ENCODE measurements around the gene APBA2.

The APBA2 gene

DNA sequence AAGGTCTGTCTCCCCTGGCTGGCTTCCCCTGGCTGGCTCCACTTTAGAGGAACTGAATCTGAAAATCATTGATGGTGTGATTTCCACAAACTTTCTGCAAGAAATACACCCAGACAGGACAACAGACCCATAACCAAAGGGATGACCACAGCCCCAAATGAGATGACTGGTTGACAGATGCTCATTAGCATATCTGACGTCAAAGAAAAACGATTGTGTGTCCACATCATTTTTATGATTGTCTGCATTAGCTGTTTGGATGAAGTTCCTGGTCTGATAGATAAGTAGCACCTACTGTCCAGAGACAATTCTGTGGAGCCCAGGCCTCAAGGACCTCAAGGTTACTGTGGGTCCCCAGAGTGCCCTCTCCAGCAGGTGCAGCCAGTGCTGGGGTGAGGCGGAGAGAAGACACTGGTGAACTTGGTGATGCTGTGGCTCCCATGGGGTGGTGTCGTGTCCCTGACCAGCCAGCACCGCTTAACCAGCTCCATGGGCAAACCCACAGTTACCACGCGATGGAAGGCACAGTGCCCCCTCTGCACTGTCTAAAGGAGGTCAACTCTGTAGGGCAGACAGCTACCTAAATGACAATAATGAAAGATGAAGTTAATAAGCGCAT, 256.5 kb downstream of the APBA2 start:
- in situ Hi-C loops (cut with HindIII; ENCODE audit: low sequenced_read_pairs): no loop called here

- in situ Hi-C loops (cut with HindIII; ENCODE audit: low sequenced_read_pairs): no loop called here
Measured at GRCh38 chr15:29143293-29143692, 257.5 kb downstream of the APBA2 start.

DNA sequence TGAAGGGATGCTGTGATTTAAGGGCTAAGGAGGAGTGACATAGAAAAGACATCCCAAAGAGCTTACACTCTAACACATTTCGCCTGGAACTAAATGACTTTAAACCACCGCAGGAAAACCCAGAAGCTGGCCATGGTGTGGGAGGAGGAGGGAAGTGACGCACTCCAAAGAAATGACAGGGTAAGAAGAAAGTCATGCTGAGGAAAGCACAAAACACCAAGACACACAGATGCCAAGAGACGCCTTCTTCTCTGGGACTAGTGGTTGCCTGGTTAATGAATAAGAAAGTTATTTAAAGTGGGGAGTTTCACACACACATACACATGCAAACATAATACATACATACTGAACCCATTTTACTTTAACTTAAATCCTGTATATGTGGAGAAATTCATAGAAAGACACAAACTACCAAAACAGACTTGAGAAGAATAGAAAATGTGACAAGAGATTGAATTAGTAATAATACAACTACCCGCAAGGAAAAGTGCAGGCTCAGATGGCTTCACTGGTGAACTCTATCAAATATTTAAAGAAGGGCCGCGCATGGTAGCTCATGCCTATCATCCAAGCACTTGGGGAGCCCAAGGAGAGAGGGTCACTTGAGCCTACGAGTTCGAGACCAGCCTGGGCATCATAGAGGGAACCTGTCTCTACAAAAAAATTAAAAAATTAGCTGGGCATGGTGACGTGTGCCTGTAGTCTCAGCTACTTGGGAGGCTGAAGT, 258.3 kb downstream of the APBA2 start:
- in situ Hi-C loops (cut with HindIII; ENCODE audit: low sequenced_read_pairs): no loop called here

- in situ Hi-C loops (cut with HindIII; ENCODE audit: low sequenced_read_pairs): loop anchor here (25.0 kb wide), 1 partner anchor 113 kb away; the partner anchor contains the start of gene NSMCE3
Measured at GRCh38 chr15:29149738-29150075, 263.9 kb downstream of the APBA2 start.

DNA sequence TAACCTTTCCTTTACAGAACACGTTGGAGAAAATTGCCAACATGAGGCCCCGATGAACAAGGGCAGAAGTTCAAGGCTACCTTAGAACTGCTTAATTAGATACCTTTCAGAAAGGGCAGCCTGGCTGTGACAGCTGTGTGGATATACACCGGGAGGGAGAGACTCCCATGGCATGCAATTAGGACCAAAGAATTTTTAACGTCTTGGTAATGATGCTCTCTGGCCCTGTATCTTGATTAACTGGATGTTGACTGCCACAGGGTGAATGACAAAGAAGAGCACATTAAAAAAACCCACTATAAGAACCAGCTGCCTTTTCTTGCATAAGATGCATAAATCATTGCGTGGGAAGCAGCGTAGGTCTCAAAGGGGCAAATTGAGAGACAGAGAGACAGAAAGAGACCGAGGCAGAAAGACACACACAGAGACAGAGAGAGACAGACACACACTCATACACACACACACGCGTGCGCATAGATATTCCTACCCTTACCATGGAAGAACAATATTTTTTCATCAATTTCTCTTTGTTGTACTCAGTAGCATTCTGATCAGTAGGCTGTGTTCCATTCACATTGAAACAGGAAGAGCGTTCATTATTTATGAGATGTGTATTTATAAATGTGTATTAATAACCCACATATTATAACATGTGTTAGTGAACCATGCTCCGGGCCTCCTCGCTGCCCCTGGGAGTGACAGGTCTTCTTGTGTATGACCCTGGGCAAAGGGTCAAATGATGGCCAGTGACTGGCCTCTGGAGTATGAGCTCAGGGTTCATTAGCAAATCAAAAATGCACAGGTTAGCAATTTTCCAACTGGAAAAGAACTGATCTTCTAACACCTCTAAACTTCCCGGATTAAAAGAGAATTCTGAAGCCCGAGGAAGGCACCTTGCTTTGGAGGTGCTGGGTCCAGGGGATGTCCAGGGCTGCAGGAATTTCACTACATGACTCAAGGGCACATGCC, 265.0 kb downstream of the APBA2 start:
- in situ Hi-C loops (cut with HindIII; ENCODE audit: low sequenced_read_pairs): loop anchor here (25.0 kb wide), 1 partner anchor 112 kb away; the partner anchor contains the start of gene NSMCE3

- in situ Hi-C loops (cut with HindIII; ENCODE audit: low sequenced_read_pairs): loop anchor here (25.0 kb wide), 1 partner anchor 111 kb away; the partner anchor contains the start of gene NSMCE3
Measured at GRCh38 chr15:29151484-29151857, 265.7 kb downstream of the APBA2 start.

DNA sequence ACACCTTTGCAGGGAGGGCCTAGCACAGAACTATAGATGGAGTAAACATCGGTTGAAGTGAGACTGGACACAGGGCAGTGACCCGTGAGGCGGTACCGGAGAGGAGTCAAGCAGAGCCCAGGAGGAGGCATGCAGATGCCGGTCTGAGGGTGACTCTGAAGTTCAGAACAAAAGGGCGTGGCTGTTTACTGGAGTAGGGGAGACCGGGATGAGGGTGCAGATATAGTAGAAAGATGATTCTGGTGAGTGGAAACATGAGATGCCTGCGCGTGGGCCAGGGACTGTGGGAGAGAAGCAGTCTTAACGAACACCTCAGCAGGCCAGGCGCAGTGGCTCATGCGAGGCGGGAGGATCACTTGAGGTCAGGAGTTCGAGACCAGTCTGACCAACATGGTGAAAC, 270.7 kb downstream of the APBA2 start:
- in situ Hi-C loops (cut with HindIII; ENCODE audit: low sequenced_read_pairs): loop anchor here (25.0 kb wide), 1 partner anchor 106 kb away; the partner anchor contains the start of gene NSMCE3

- in situ Hi-C loops (cut with HindIII; ENCODE audit: low sequenced_read_pairs): loop anchor here (25.0 kb wide), 1 partner anchor 102 kb away; the partner anchor contains the start of gene NSMCE3
Measured at GRCh38 chr15:29159771-29160455, 274.1 kb downstream of the APBA2 start.

DNA sequence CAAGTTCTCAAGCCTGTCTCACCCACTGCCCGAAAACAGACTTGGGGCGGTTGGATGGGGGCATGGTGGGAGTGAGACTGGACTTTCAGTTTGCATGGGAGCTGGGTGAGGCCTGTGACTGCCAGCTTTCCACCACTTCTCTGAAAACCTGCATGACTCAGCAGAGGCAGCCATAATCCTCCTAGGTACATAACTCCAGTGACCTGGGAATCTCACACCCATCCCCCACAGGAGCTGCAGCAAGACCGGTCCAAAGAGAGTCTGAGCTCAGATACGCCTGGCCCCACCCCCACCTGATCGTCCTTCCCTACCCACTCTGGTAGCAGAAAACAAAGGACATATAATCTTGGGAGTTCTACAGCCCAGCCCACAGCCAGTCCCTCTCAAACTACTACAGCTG, 276.6 kb downstream of the APBA2 start:
- in situ Hi-C loops (cut with HindIII; ENCODE audit: low sequenced_read_pairs): loop anchor here (25.0 kb wide), 1 partner anchor 100 kb away; the partner anchor contains the start of gene NSMCE3

DNA sequence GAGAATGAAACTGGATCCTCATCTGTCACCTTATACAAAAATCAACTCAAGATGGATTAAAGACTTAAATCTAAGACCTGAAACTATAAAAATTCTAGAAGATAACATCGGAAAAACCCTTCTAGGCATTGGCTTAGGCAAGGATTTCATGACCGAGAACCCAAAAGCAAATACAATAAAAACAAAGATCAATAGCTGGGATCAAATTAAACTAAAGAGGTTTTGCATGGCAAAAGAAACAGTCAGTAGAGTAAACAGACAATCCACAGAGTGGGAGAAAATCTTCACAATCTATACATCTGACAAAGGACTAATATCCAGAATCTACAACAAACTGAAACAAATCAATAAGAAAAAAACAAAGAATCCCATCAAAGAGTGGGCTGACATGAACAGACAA, 281.3 kb downstream of the APBA2 start:
- in situ Hi-C loops (cut with HindIII; ENCODE audit: low sequenced_read_pairs): loop anchor here (25.0 kb wide), 1 partner anchor 95 kb away; the partner anchor contains the start of gene NSMCE3
